ENCODE results near the gene CCSER1. TPM values are rescaled to one million over a fixed set of nuclear protein-coding genes. Genes with fewer than 3 reads are reported as not detected.

The CCSER1 gene
- polyA plus RNA-seq, 1 donor from 2014 or later = 20.8 TPM

- Histone ChIP-seq H3K4me3 (ENCODE audit: low read length) (no peak overlapping the region), H2AFZ (ENCODE audit: low read depth, low read length) (no peak overlapping the region), H3F3A (ENCODE audit: insufficient read depth, low read length, poor library complexity, severe bottlenecking) (no peaks in the 10 kb centered on the region), H3K79me2 (replicated peaks; ENCODE audit: insufficient read depth, low read length) (no peaks in the 10 kb centered on the region), H3K9ac (ENCODE audit: low read length) (no peak overlapping the region), H3K36me3 (ENCODE audit: insufficient read depth, low read length) (no peaks in the 10 kb centered on the region), H3K9me2 (ENCODE audit: insufficient read depth, low read length) (no peaks in the 10 kb centered on the region), H3K27me3 (ENCODE audit: insufficient read depth, low read depth, low read length) (no peaks in the 10 kb centered on the region), H3K4me2 (ENCODE audit: low read length) (no peak overlapping the region), H4K20me1 (ENCODE audit: insufficient read depth) (no peaks in the 10 kb centered on the region), H3K9me3 (ENCODE audit: low read length) (no peaks in the 10 kb centered on the region), H3K27ac (ENCODE audit: low read length) (no peak overlapping the region)
- TF ChIP-seq EZH2 (IDR thresholded peaks at IDR 0.05; ENCODE audit: borderline replicate concordance, insufficient read depth, low read length, poor library complexity, severe bottlenecking) (no peak), SMC3 (conservative IDR thresholded peaks at IDR 0.05; ENCODE audit: poor library complexity) (no peak), MXI1 (conservative IDR thresholded peaks at IDR 0.05; ENCODE audit: poor library complexity, severe bottlenecking) (no peak), POLR2AphosphoS5 (IDR thresholded peaks at IDR 0.05) (no peak), EP300 (conservative IDR thresholded peaks at IDR 0.05; ENCODE audit: poor library complexity, severe bottlenecking) (no peak), REST (IDR thresholded peaks at IDR 0.05; ENCODE audit: borderline replicate concordance) (no peak), TAF1 (IDR thresholded peaks at IDR 0.05; ENCODE audit: low read depth) (no peak), CTCF (IDR thresholded peaks at IDR 0.05; ENCODE audit: poor library complexity, severe bottlenecking) (no peak), RAD21 (conservative IDR thresholded peaks at IDR 0.05) (no peak)
Measured at GRCh38 chr4:91330555-91331137, 1203.5 kb downstream of the CCSER1 start.

GRCh38 chr4:91340822-91341221 lies 1213.6 kb downstream of the CCSER1 start:
- no peaks in the 10 kb centered on the region for H3K36me3 ChIP-seq (ENCODE audit: insufficient read depth, low read length)

More at GRCh38 chr4:91340822-91341221, 1213.6 kb downstream of the CCSER1 start:
- Histone ChIP-seq H3K79me2 (replicated peaks; ENCODE audit: insufficient read depth, low read length) (no peaks in the 10 kb centered on the region), H3K4me2 (ENCODE audit: low read length) (no peak overlapping the region), H3K4me3 (ENCODE audit: low read length) (no peak overlapping the region), H4K20me1 (ENCODE audit: insufficient read depth) (no peaks in the 10 kb centered on the region), H3K9me3 (ENCODE audit: low read length) (no peaks in the 10 kb centered on the region), H3K9me2 (ENCODE audit: insufficient read depth, low read length) (no peaks in the 10 kb centered on the region), H3K9ac (ENCODE audit: low read length) (no peak overlapping the region), H3F3A (ENCODE audit: insufficient read depth, low read length, poor library complexity, severe bottlenecking) (no peaks in the 10 kb centered on the region), H3K27me3 (ENCODE audit: insufficient read depth, low read depth, low read length) (no peaks in the 10 kb centered on the region), H3K27ac (ENCODE audit: low read length) (no peak overlapping the region), H2AFZ (ENCODE audit: low read depth, low read length) (no peak overlapping the region)
- TF ChIP-seq MXI1 (conservative IDR thresholded peaks at IDR 0.05; ENCODE audit: poor library complexity, severe bottlenecking) (no peak), EZH2 (IDR thresholded peaks at IDR 0.05; ENCODE audit: borderline replicate concordance, insufficient read depth, low read length, poor library complexity, severe bottlenecking) (no peak), CTCF (IDR thresholded peaks at IDR 0.05; ENCODE audit: poor library complexity, severe bottlenecking) (no peak), RAD21 (conservative IDR thresholded peaks at IDR 0.05) (no peak), TAF1 (IDR thresholded peaks at IDR 0.05; ENCODE audit: low read depth) (no peak), EP300 (conservative IDR thresholded peaks at IDR 0.05; ENCODE audit: poor library complexity, severe bottlenecking) (no peak), POLR2AphosphoS5 (IDR thresholded peaks at IDR 0.05) (no peak)

Measured in neural cell (in vitro differentiated cells).